Activated naive CD8-positive, alpha-beta T cell treated with anti-CD3 and anti-CD28 coated beads, Interleukin-2, amount 50 U/mL, for 24 hours (primary cell): ENCODE measurements around the gene ACVR1.

Experiments used
- ATAC-seq: fragments of 150-1000 bp; cut with Tn5 transposase; one replicate; pipeline ENCODE4 v1.10.0; 2021
- DNase-seq: peaks from one replicate; pipeline ENCODE4 v3.0.0; 2021
- H3K27ac Mint-ChIP-seq: one replicate; pipeline ENCODE4 v1.8.0; 2021; ENCODE audit warnings: mild to moderate bottlenecking, mixed read lengths
- H3K27me3 Mint-ChIP-seq: one replicate; pipeline ENCODE4 v1.8.0; 2021; ENCODE audit warnings: mixed read lengths
- H3K36me3 Mint-ChIP-seq: one replicate; pipeline ENCODE4 v1.8.0; 2021; ENCODE audit warnings: low read depth, mixed read lengths
- H3K4me1 Mint-ChIP-seq: one replicate; pipeline ENCODE4 v1.8.0; 2021; ENCODE audit warnings: mixed read lengths
- H3K4me3 Mint-ChIP-seq: one replicate; pipeline ENCODE4 v1.8.0; 2021; ENCODE audit warnings: mild to moderate bottlenecking, moderate library complexity, mixed read lengths
- H3K9me3 Mint-ChIP-seq: one replicate; pipeline ENCODE4 v1.8.0; 2021; ENCODE audit warnings: mixed read lengths

ACVR1 gene

GRCh38 chr2:157876066-157876785 is at the start of gene ACVR1:
Gene ACVR1, minus strand, starts transcription at chr2:157876330. Its CDS starts 76,837 bp downstream, at chr2:157799493.
- Mint-ChIP-seq H3K9me3 (no peaks in the 10 kb centered on the region), H3K4me1 (peaks cover 49% of the 10 kb centered on the region), H3K27ac (peak within 1 kb of the TSS; percentile 81), H3K4me3 (peak within 1 kb of the TSS; percentile 85), H3K36me3 (no peaks in the 10 kb centered on the region), H3K27me3 (no peaks in the 10 kb centered on the region)
- peak; percentile 89 for ATAC-seq
- peak; percentile 81 for DNase-seq

GRCh38 chr2:157925071-157925470 is 48.9 kb upstream of the ACVR1 start:
- Mint-ChIP-seq H3K27me3 (no peaks in the 10 kb centered on the region), H3K27ac (no peak overlapping the region), H3K4me3 (no peak overlapping the region), H3K4me1 (peaks cover 2% of the 10 kb centered on the region), H3K9me3 (no peaks in the 10 kb centered on the region), H3K36me3 (no peaks in the 10 kb centered on the region)
- DNase-seq (no peak), ATAC-seq (no peak)

GRCh38 chr2:157923598-157924217 is 47.6 kb upstream of the ACVR1 start:
- Mint-ChIP-seq H3K9me3 (no peaks in the 10 kb centered on the region), H3K4me1 (peaks cover 2% of the 10 kb centered on the region), H3K27ac (no peak overlapping the region), H3K4me3 (no peak overlapping the region), H3K27me3 (no peaks in the 10 kb centered on the region), H3K36me3 (no peaks in the 10 kb centered on the region)
- DNase-seq (no peak), ATAC-seq (no peak)

GRCh38 chr2:157922815-157923214 is 46.7 kb upstream of the ACVR1 start:
- no peak for DNase-seq
- Mint-ChIP-seq H3K4me3 (no peak overlapping the region), H3K9me3 (no peaks in the 10 kb centered on the region), H3K27ac (no peak overlapping the region), H3K4me1 (peaks cover 2% of the 10 kb centered on the region), H3K36me3 (no peaks in the 10 kb centered on the region), H3K27me3 (no peaks in the 10 kb centered on the region)
- no peak for ATAC-seq

GRCh38 chr2:157922336-157922735 is 46.2 kb upstream of the ACVR1 start:
- ATAC-seq (no peak), DNase-seq (no peak)
- peaks cover 2% of the 10 kb centered on the region for H3K4me1 Mint-ChIP-seq
- no peaks in the 10 kb centered on the region for H3K27me3 Mint-ChIP-seq
- H3K27ac Mint-ChIP-seq: no peak overlapping the region
- H3K9me3 Mint-ChIP-seq: no peaks in the 10 kb centered on the region
- H3K36me3 Mint-ChIP-seq: no peaks in the 10 kb centered on the region
- no peak overlapping the region for H3K4me3 Mint-ChIP-seq

- DNase-seq (no peak), ATAC-seq (no peak)
- no peaks in the 10 kb centered on the region for H3K27me3 Mint-ChIP-seq
- no peaks in the 10 kb centered on the region for H3K9me3 Mint-ChIP-seq
- no peak overlapping the region for H3K4me3 Mint-ChIP-seq
- no peaks in the 10 kb centered on the region for H3K36me3 Mint-ChIP-seq
- no peak overlapping the region for H3K27ac Mint-ChIP-seq
- peaks cover 2% of the 10 kb centered on the region for H3K4me1 Mint-ChIP-seq
Observed at GRCh38 chr2:157920736-157921135, 44.6 kb upstream of the ACVR1 start.

- Mint-ChIP-seq H3K4me3 (no peak overlapping the region), H3K9me3 (no peaks in the 10 kb centered on the region), H3K27ac (no peak overlapping the region), H3K27me3 (no peaks in the 10 kb centered on the region), H3K4me1 (peaks cover 2% of the 10 kb centered on the region), H3K36me3 (no peaks in the 10 kb centered on the region)
- no peak for DNase-seq
- no peak for ATAC-seq
Observed at GRCh38 chr2:157919181-157919580, 43.1 kb upstream of the ACVR1 start.

GRCh38 chr2:157918319-157918718 is 42.2 kb upstream of the ACVR1 start:
- ATAC-seq (no peak), DNase-seq (no peak)
- Mint-ChIP-seq H3K36me3 (no peaks in the 10 kb centered on the region), H3K4me3 (no peak overlapping the region), H3K27ac (no peak overlapping the region), H3K27me3 (no peaks in the 10 kb centered on the region), H3K4me1 (peaks cover 2% of the 10 kb centered on the region), H3K9me3 (no peaks in the 10 kb centered on the region)

- Mint-ChIP-seq H3K36me3 (no peaks in the 10 kb centered on the region), H3K4me3 (no peak overlapping the region), H3K9me3 (no peaks in the 10 kb centered on the region), H3K27ac (no peak overlapping the region), H3K4me1 (peaks cover 2% of the 10 kb centered on the region), H3K27me3 (no peaks in the 10 kb centered on the region)
- DNase-seq: no peak
- ATAC-seq: no peak
Observed at GRCh38 chr2:157911750-157912149, 35.6 kb upstream of the ACVR1 start.

GRCh38 chr2:157911246-157911645 is 35.1 kb upstream of the ACVR1 start:
- ATAC-seq: no peak

GRCh38 chr2:157905092-157905491 is 29.0 kb upstream of the ACVR1 start:
- no peaks in the 10 kb centered on the region for H3K9me3 Mint-ChIP-seq

More at GRCh38 chr2:157911246-157911645, 35.1 kb upstream of the ACVR1 start:
- H3K4me1 Mint-ChIP-seq: peaks cover 4% of the 10 kb centered on the region
- no peaks in the 10 kb centered on the region for H3K27me3 Mint-ChIP-seq
- no peaks in the 10 kb centered on the region for H3K9me3 Mint-ChIP-seq
- no peak for DNase-seq
- H3K27ac Mint-ChIP-seq: no peak overlapping the region
- H3K4me3 Mint-ChIP-seq: no peak overlapping the region
- H3K36me3 Mint-ChIP-seq: no peaks in the 10 kb centered on the region

GRCh38 chr2:157903626-157904025 is 27.5 kb upstream of the ACVR1 start:
- no peak for DNase-seq
- no peaks in the 10 kb centered on the region for H3K9me3 Mint-ChIP-seq
- ATAC-seq: no peak
- no peaks in the 10 kb centered on the region for H3K36me3 Mint-ChIP-seq
- no peak overlapping the region for H3K27ac Mint-ChIP-seq
- H3K4me1 Mint-ChIP-seq: peaks cover 38% of the 10 kb centered on the region
- no peaks in the 10 kb centered on the region for H3K27me3 Mint-ChIP-seq
- no peak overlapping the region for H3K4me3 Mint-ChIP-seq

More at GRCh38 chr2:157905092-157905491, 29.0 kb upstream of the ACVR1 start:
- Mint-ChIP-seq H3K4me3 (no peak overlapping the region), H3K27ac (no peak overlapping the region), H3K36me3 (no peaks in the 10 kb centered on the region), H3K27me3 (no peaks in the 10 kb centered on the region), H3K4me1 (peaks cover 24% of the 10 kb centered on the region)
- no peak for DNase-seq
- no peak for ATAC-seq

GRCh38 chr2:157903151-157903550 is 27.0 kb upstream of the ACVR1 start:
- Mint-ChIP-seq H3K9me3 (no peaks in the 10 kb centered on the region), H3K4me3 (no peak overlapping the region), H3K36me3 (no peaks in the 10 kb centered on the region), H3K27ac (no peak overlapping the region), H3K4me1 (peaks cover 43% of the 10 kb centered on the region), H3K27me3 (no peaks in the 10 kb centered on the region)
- no peak for ATAC-seq
- no peak for DNase-seq

- Mint-ChIP-seq H3K36me3 (no peaks in the 10 kb centered on the region), H3K27me3 (no peaks in the 10 kb centered on the region), H3K27ac (no peak overlapping the region), H3K9me3 (peaks cover 2% of the 10 kb centered on the region), H3K4me1 (peaks cover 48% of the 10 kb centered on the region), H3K4me3 (no peak overlapping the region)
- ATAC-seq (no peak), DNase-seq (no peak)
Observed at GRCh38 chr2:157902692-157903091, 26.6 kb upstream of the ACVR1 start.

GRCh38 chr2:157901325-157901724 is 25.2 kb upstream of the ACVR1 start:
- ATAC-seq (no peak), DNase-seq (no peak)
- Mint-ChIP-seq H3K27ac (no peak overlapping the region), H3K9me3 (peaks cover 3% of the 10 kb centered on the region), H3K27me3 (no peaks in the 10 kb centered on the region), H3K4me3 (no peak overlapping the region), H3K4me1 (peaks cover 58% of the 10 kb centered on the region), H3K36me3 (no peaks in the 10 kb centered on the region)
